ENCODE data around the gene PPP1R9A. TPM values are rescaled to one million over a fixed set of nuclear protein-coding genes. Genes with fewer than 3 reads are reported as not detected.

PPP1R9A gene
- total and polyA plus RNA-seq, 8 donors: 18.7 to 28.6 (median 24.3) TPM

GRCh38 chr7:95101422-95101821, 194.0 kb downstream of the PPP1R9A start:
- no peaks in the 10 kb centered on the region for H3K27me3 ChIP-seq
- no peaks in the 10 kb centered on the region for H3K4me1 ChIP-seq
- no peak for TF ChIP-seq CTCF (IDR thresholded peaks at IDR 0.05)
- H3K27ac ChIP-seq: no peak overlapping the region
- no peak overlapping the region for H3K4me3 ChIP-seq
- DNase-seq: peak in 1 of 4 donors; percentile 19
- no peaks in the 10 kb centered on the region for H3K36me3 ChIP-seq
- ATAC-seq: no peak
- intact Hi-C loops (cut with DNase I): no loop called here
- H3K9me3 ChIP-seq: no peaks in the 10 kb centered on the region

GRCh38 chr7:95102662-95103061, 195.3 kb downstream of the PPP1R9A start:
- no peak for TF ChIP-seq CTCF (IDR thresholded peaks at IDR 0.05)

GRCh38 chr7:95104739-95105138, 197.3 kb downstream of the PPP1R9A start:
- no peaks in the 10 kb centered on the region for H3K27me3 ChIP-seq
- no peak overlapping the region for H3K27ac ChIP-seq
- no peaks in the 10 kb centered on the region for H3K9me3 ChIP-seq
- no peak for DNase-seq
- intact Hi-C loops (cut with DNase I): no loop called here
- no peaks in the 10 kb centered on the region for H3K36me3 ChIP-seq
- no peaks in the 10 kb centered on the region for H3K4me1 ChIP-seq
- TF ChIP-seq CTCF (IDR thresholded peaks at IDR 0.05): no peak
- H3K4me3 ChIP-seq: no peak overlapping the region
- ATAC-seq: peak; percentile 70

More at GRCh38 chr7:95102662-95103061, 195.3 kb downstream of the PPP1R9A start:
- no peaks in the 10 kb centered on the region for H3K9me3 ChIP-seq
- H3K27ac ChIP-seq: no peak overlapping the region
- no peaks in the 10 kb centered on the region for H3K4me1 ChIP-seq
- no peaks in the 10 kb centered on the region for H3K36me3 ChIP-seq
- H3K4me3 ChIP-seq: no peak overlapping the region
- ATAC-seq (no peak), DNase-seq (no peak)
- H3K27me3 ChIP-seq: no peaks in the 10 kb centered on the region
- intact Hi-C loops (cut with DNase I): no loop called here

GRCh38 chr7:95105627-95106026, 198.2 kb downstream of the PPP1R9A start:
- no peak overlapping the region for H3K27ac ChIP-seq
- H3K4me3 ChIP-seq: no peak overlapping the region
- no peaks in the 10 kb centered on the region for H3K36me3 ChIP-seq
- no peaks in the 10 kb centered on the region for H3K4me1 ChIP-seq
- H3K9me3 ChIP-seq: no peaks in the 10 kb centered on the region
- DNase-seq (no peak), ATAC-seq (no peak)
- intact Hi-C loops (cut with DNase I): no loop called here
- H3K27me3 ChIP-seq: no peaks in the 10 kb centered on the region
- TF ChIP-seq CTCF (IDR thresholded peaks at IDR 0.05): no peak

GRCh38 chr7:95106401-95106800, 199.0 kb downstream of the PPP1R9A start:
- Histone ChIP-seq H3K4me1 (no peaks in the 10 kb centered on the region), H3K27me3 (no peaks in the 10 kb centered on the region), H3K36me3 (no peaks in the 10 kb centered on the region), H3K9me3 (no peaks in the 10 kb centered on the region), H3K4me3 (no peak overlapping the region), H3K27ac (no peak overlapping the region)
- intact Hi-C loops (cut with DNase I): no loop called here
- ATAC-seq (no peak), DNase-seq (no peak)
- no peak for TF ChIP-seq CTCF (IDR thresholded peaks at IDR 0.05)
